Thyroid gland (tissue), 4 donors: ENCODE data around the gene NBAS. TPM values are rescaled to one million over a fixed set of nuclear protein-coding genes. Genes with fewer than 3 reads are reported as not detected.

Experiments used
- DNase-seq, 2 donors: peaks; one replicate each; pipeline ENCODE4 v3.0.0-alpha.2; 2019
- H3K27ac ChIP-seq, 3 donors: fragments of 200-600 bp; sonication (generic); 1 replicate in 2 of 3; 2 replicates in 1 of 3; pipeline ENCODE4 v1.5.1; 2016 to 2019; ENCODE audit warnings: mild to moderate bottlenecking in 1 of 3, moderate library complexity in 1 of 3
- H3K27me3 ChIP-seq: fragments of 200-600 bp; sonication (generic); one replicate; pipeline ENCODE4 v1.5.1; 2019
- H3K36me3 ChIP-seq, 2 donors: fragments of 200-600 bp; sonication (generic); one replicate each; pipeline ENCODE4 v1.5.1; 2016 to 2019
- H3K4me1 ChIP-seq, 2 donors: fragments of 200-600 bp; sonication (generic); one replicate each; pipeline ENCODE4 v1.5.1; 2017 to 2019
- H3K4me3 ChIP-seq, 3 donors: fragments of 200-600 bp; sonication (generic); replicated peaks in 1 of 3; 1 replicate in 2 of 3; 2 replicates in 1 of 3; pipeline ENCODE4 v1.5.1; 2016; ENCODE audit warnings: mild to moderate bottlenecking in 1 of 3
- H3K9me3 ChIP-seq: fragments of 200-600 bp; sonication (generic); one replicate; pipeline ENCODE4 v1.5.1; 2017
- CTCF ChIP-seq, 6 experiments: fragments of 200-600 bp in 3 of 6; fragments of 450-650 bp in 3 of 6; sonication (generic) in 3 of 6; IDR thresholded peaks; one replicate each; pipeline ENCODE4 v1.5.1; 2016 to 2019; ENCODE audit warnings: antibody characterized with exemption in 6 of 6, mild to moderate bottlenecking in 2 of 6, inconsistent platforms in 1 of 6, moderate library complexity in 1 of 6
- POLR2A ChIP-seq, 2 donors: fragments of 450-650 bp; IDR thresholded peaks; one replicate each; pipeline ENCODE4 v1.6.1; 2017; ENCODE audit warnings: antibody characterized with exemption in 2 of 2, mild to moderate bottlenecking in 2 of 2, moderate library complexity in 1 of 2
- WGBS, 2 donors: methylation state at CpG; one replicate each; pipeline ENCODE4 v1.1.5; 2017; 5-methylcytosine and 5-hydroxymethylcytosine counted together
- intact Hi-C: fragments of 100-400 bp; cut with DNase I; formaldehyde crosslinking; loops from one replicate; pipeline ENCODE4 v1.15.1; 2023
- total RNA-seq, 4 donors: library from RNA; depleted of rRNA; stranded (reverse); fragments of >200 nt; gene quantifications; one replicate each; pipeline ENCODE4 v1.2.3, GENCODE V29; 2016

NBAS gene
- total RNA-seq, 4 donors from 2014 or later = 50.4 to 71.5 (median 54.7) TPM

DNA sequence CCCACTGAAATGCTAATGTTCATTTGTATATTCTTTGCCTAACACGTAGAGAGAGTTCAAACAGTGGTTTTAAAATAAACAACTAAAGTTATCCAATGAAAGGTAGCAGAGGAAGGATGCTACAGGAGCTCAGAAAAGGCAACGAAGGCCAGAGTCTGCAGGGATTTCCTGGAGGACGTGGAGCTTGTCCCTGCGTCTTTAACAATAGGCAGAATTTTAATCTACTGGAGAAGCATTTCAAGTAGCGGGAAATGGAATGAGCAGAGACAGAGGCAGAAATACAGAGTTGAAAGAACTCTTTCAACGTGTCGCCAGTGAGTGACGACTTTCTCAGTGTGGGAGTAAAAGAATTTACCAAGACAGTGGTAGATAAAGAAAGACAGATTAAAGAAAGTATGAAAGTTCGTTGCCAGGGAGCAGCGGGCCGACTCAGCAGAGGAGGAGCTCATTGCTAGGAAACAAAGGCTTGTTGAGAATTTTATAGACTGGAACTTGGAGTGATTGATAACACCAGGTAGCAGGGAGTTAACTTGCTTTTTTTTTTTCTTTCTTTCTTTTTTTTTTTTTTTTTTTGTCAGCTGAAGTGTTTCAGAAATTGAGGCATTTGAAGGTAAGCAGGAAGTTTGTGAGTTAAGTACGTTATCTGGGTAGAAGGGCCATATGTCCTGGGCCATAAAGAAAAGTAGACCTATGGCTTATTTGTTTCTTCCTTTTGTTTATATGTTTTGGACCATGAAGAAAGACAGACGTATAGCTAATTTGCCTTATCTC, 625 bp upstream of the NBAS start:
- TF ChIP-seq CTCF (IDR thresholded peaks at IDR 0.05) = no peak
- no peak for TF ChIP-seq POLR2A (IDR thresholded peaks at IDR 0.05)

GRCh38 chr2:15560140-15560987, 770 bp downstream of the NBAS start:
- TF ChIP-seq POLR2A (IDR thresholded peaks at IDR 0.05) (no peak), CTCF (IDR thresholded peaks at IDR 0.05) (no peak)
- DNase-seq = peak; percentile 3 to 10
- intact Hi-C loops = no loop called here
- no peaks in the 10 kb centered on the region for H3K27me3 ChIP-seq
- WGBS, 2 donors = 2 to 3% methylated on average over 27 of the region's 32 CpGs
- peak overlapping the region in 2 of 3 donors; percentile 70 to 82 for H3K27ac ChIP-seq
- H3K9me3 ChIP-seq = no peaks in the 10 kb centered on the region
- peak overlapping the region; percentile 38 to 83 (median 81) for H3K4me3 ChIP-seq
- H3K36me3 ChIP-seq = no peaks in the 10 kb centered on the region
- peaks cover 11 to 12% of the 10 kb centered on the region in 2 donors for H3K4me1 ChIP-seq

More for the DNA sequence above, 625 bp upstream of the NBAS start:
- 5 to 6% methylated on average over 13 of the region's 13 CpGs for WGBS, 2 donors
- H3K36me3 ChIP-seq = no peaks in the 10 kb centered on the region
- H3K4me3 ChIP-seq = peak overlapping the region; percentile 38 to 83 (median 81)
- intact Hi-C loops = no loop called here
- H3K4me1 ChIP-seq = peaks cover 11 to 12% of the 10 kb centered on the region in 2 donors
- DNase-seq = peak; percentile 21 to 25
- H3K9me3 ChIP-seq = no peaks in the 10 kb centered on the region
- H3K27me3 ChIP-seq = no peaks in the 10 kb centered on the region
- H3K27ac ChIP-seq = peak overlapping the region; percentile 5 to 82 (median 70)

DNA sequence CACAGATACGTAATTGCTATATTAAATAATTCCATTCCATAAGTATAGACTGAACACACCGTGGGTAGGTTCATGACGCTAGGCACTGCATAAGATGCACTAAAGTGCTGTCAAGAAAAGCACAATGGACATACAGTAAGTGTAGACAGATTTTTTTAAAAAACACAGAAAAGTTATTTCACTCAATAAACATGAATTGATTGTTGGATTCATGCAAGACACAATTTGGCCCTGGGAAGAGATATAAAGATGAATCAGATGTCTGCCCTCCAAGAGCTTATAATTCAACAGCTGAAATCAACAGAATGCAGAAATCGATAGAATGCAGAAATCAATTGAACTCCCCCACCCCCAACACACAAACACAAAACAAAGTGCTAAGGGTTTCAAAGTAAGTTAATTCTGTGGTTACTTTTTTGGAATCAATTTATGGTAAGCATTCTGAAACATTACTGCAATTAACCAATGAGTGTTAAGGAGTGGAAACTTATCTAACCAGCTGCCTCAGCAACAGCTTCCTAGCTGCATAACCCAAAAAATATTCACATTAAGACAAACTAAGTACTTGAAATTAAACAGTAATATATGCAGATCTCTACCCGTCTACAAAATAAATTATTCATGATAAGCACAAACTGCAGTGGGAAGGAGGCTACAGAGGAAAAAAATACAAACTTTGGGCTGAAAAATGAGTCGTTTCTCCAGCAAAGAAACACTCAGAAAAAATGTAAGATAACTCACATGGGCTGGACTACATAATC, 1.6 kb downstream of the NBAS start:
- Histone ChIP-seq H3K4me3 (no peak overlapping the region), H3K9me3 (no peaks in the 10 kb centered on the region), H3K27me3 (no peaks in the 10 kb centered on the region), H3K27ac (no peak overlapping the region), H3K4me1 (peaks cover 11 to 12% of the 10 kb centered on the region in 2 donors), H3K36me3 (no peaks in the 10 kb centered on the region)
- no peak for DNase-seq
- TF ChIP-seq CTCF (IDR thresholded peaks at IDR 0.05) (no peak), POLR2A (IDR thresholded peaks at IDR 0.05) (no peak)
- intact Hi-C loops = no loop called here
- 74 to 78% methylated on average over 6 of the region's 6 CpGs for WGBS, 2 donors

DNA sequence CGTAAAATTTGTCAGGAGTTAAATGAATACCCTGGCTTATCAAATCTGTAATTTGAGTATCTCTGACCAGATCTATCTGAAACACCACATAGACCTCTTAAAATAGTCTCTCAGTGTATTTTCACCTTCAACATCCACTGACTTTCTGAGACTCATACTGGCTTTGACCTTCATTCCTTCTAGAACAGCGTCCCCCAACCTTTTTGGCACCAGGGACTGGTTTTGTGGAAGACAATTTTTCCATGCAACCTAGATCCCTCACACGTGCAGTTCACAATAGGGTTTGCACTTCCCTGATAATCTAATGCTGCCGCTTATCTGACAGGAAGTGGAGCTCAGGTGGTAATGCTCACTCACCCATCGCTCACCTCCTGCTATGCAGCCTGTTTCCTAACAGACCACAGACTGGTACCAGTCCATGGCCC, 3.2 kb downstream of the NBAS start:
- Histone ChIP-seq H3K27ac (no peak overlapping the region), H3K9me3 (no peaks in the 10 kb centered on the region), H3K27me3 (no peaks in the 10 kb centered on the region), H3K4me1 (peaks cover 11 to 12% of the 10 kb centered on the region in 2 donors), H3K4me3 (no peak overlapping the region), H3K36me3 (peaks cover 0 to 4% of the 10 kb centered on the region in 2 donors)
- 70 to 82% methylated on average over 5 of the region's 5 CpGs for WGBS, 2 donors
- DNase-seq = no peak
- intact Hi-C loops = no loop called here
- TF ChIP-seq POLR2A (IDR thresholded peaks at IDR 0.05) (no peak), CTCF (IDR thresholded peaks at IDR 0.05) (no peak)
